HG03108 (cell line): ENCODE results near the gene RAVER1.
"Not testable (repeated sequence)": the region's sequence is repeated elsewhere in the genome, so short reads cannot be mapped to it uniquely, and the experiment has no call there.

Experiments used
- ATAC-seq: cut with Tn5 transposase; IDR thresholded peaks from one replicate; pipeline ENCODE4 v1.9.1; 2021; ENCODE audit warnings: moderate library complexity; ENCODE audit not compliant: unreplicated experiment

Gene RAVER1, protein sequence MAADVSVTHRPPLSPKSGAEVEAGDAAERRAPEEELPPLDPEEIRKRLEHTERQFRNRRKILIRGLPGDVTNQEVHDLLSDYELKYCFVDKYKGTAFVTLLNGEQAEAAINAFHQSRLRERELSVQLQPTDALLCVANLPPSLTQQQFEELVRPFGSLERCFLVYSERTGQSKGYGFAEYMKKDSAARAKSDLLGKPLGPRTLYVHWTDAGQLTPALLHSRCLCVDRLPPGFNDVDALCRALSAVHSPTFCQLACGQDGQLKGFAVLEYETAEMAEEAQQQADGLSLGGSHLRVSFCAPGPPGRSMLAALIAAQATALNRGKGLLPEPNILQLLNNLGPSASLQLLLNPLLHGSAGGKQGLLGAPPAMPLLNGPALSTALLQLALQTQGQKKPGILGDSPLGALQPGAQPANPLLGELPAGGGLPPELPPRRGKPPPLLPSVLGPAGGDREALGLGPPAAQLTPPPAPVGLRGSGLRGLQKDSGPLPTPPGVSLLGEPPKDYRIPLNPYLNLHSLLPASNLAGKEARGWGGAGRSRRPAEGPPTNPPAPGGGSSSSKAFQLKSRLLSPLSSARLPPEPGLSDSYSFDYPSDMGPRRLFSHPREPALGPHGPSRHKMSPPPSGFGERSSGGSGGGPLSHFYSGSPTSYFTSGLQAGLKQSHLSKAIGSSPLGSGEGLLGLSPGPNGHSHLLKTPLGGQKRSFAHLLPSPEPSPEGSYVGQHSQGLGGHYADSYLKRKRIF

DNA sequence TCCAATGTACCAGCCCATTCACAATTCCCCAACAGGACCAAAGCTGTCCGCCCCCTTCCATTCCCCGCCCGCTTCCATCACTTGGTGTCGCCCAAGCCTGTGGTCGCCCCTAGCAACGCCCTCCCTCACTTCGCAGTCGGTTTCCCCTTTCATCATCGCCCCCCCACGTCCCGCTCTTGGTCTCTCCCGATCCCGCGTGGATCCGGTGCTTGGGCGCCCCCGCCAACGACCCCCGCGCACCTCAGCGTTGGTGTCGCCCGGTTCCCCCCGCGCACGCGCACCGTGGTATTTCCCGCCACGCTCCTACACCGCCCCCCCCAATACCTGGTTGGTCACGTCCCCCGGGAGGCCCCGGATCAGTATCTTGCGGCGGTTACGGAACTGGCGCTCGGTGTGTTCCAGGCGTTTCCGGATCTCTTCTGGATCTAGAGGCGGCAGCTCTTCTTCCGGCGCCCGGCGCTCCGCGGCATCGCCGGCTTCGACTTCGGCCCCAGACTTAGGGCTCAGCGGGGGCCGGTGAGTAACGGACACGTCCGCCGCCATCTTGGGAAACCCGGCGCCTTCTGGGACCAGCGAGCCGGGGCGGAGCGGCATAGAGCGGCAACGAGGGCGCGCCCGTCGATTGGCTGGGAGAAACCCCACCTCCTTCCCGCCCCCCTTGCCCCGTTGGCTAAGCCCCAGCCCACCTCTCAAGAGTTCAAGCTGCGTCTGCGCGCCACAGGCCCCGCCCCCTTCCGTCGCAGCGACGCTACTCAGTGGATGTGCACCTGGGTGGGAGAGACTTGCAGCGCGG is at the start of gene RAVER1:
RAVER1 (minus strand) TSS at position 565 of the 793 bp plus-strand sequence; CDS start at position 543, 22 bp downstream.
- ATAC-seq: peak; percentile 81

DNA sequence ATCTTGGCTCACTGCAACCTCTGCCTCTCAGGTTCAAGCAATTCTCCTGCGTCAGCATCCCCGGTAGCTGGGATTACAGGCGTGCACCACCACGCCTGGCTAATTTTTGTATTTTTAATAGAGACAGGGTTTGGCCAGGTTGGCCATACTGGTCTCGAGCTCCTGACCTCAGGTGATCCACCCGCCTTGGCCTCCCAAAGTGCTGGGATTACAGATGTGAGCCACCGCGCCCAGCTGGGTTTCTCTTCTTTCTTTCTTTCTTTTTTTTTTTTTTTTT is 49.8 kb upstream of the RAVER1 start:
- ATAC-seq: not testable (repeated sequence)

- ATAC-seq: peak; percentile 91
Measured at GRCh38 chr19:10380313-10381102, 47.2 kb upstream of the RAVER1 start, which contains the start of gene TYK2. Gene TYK2, minus strand, starts transcription at chr19:10380572. Its CDS starts 2,166 bp downstream, at chr19:10378406.

GRCh38 chr19:10379880-10380312 is 46.6 kb upstream of the RAVER1 start:
- ATAC-seq: no peak

DNA sequence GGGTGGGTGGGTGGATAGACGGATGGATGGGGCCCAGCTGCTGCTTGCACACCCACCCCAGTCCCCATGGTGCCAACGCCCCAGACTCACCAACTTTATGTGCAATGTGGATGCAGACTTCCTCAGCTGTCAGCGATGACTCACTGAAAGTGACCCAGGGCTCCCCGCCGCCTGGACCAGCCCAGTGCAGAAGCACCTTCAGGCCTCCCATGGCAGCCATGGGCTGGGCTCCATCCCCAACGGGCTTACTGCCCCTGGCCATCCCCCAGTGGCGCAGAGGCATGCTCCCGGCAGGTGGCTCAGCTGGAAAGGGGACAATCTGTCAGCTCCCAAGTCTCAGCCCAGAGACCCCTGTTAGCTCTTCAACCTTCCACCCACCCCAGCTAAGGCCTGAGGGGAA is 44.8 kb upstream of the RAVER1 start:
- no peak for ATAC-seq

DNA sequence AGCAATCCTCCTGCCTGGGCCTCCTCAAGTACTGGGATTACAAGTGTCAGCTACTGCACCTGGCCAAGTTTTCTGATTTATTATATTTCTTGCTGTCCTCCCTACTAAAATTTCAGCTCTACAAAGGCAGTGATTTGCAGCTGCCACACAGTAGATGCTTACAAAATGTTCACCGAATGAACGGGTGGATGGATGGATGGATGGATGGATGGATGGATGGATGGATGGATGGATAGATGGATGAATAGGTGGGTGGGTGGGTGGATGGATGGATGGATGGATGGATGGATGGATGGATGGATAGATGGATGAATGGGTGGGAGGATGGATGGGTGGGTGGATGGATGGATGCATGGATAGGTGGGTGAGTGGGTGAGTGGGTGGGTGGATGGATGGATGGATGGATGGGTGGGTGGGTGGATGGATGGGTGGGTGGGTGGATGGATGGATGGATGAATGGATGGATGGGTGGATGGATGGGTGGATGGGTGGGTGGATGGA is 43.9 kb upstream of the RAVER1 start:
- not testable (repeated sequence) for ATAC-seq

DNA sequence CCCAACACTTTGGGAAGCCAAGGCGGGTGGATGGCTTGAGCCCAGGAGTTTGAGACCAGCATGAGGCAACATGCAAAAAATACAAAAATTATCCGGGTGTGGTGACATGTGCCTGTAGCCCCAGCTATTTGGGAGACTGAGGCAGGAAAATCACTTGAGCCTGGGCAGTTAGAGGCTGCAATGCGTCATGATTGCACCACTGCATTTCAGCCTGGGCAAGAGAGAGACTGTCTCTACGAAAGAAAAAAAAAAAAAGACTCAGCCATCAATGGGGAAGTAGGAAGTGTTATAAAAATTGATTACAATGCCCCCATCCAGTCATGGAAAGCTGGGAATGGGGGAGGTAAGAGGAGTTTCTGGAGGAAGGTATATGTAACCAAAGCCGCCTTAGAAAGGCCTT is 41.6 kb upstream of the RAVER1 start:
- ATAC-seq: no peak

DNA sequence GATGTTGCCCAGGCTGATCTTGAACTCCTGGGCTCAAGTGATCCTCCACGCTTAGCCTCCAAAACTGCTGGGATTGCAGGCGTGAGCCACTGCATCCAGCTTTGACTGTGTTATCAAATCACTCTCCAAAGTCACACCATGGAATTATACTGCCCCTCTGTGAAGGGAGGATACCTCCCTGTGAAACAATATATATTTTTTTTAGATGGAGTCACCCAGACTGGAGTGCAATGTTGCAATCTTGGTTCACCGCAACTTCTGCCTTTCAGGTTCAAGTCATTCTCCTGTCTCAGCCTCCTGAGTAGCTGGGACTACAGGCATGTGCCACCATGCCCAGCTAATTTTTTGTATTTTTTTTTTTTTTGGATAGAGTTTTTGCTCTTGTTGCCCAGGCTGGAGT is 39.4 kb upstream of the RAVER1 start:
- ATAC-seq: no peak

DNA sequence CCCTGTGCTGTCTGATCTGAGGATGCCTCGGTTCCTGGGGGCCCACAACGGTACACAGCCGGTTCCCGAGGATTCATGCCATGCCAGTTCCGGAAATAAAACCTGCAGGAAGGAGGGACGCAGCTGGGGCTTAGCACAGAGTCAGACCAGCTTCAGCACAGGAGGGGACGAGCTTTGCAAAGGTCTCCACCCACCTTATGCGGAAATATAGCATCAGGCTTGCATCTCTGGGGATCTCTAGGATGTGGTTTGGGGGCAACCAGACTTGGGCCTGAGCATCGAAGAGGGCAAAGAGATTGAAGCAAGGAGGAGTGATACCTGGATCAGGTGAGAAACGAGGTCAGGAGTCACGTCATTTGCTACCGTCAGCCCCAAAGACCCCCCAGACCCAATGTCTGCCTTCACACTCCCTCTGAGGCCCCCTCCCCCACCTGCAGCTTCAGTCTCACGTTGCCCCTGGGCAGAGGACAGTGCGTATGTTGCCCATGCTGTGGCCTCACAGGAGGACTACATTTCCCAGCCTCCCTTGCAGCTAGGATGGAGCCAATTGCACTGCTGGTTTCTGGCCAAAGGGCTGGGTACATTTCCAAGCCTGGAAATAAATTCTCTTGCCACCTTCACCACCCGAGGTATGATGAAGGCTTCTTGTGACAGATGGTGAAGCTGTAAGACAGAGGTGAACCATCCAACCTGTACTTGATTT is 34.9 kb upstream of the RAVER1 start:
- ATAC-seq: no peak

DNA sequence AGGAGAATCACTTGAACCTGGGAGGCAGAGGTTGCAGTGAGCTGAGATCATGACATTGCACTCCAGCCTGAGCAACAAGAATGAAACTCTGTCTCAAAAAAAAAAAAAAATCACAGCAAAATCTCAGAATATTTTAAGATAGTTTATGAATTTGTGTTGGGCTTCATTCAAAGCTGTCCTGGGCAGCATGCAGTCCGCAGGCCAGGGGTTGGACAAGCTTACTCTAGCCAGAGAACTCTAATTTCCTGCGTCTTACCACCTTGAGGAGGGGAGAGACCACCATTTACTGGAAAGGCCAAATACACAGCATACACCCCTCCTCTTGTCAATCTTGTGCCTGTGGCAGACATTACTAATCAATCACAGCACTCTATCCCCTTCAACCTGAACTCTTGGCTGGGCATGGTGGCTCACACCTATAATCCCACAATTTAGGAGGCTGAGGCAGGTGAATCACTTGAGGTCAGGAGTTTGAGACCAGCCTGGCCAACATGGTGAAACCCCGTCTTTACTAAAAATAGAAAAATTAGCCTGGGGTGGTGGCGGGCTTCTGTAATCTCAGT is 33.7 kb upstream of the RAVER1 start:
- ATAC-seq: not testable (repeated sequence)

DNA sequence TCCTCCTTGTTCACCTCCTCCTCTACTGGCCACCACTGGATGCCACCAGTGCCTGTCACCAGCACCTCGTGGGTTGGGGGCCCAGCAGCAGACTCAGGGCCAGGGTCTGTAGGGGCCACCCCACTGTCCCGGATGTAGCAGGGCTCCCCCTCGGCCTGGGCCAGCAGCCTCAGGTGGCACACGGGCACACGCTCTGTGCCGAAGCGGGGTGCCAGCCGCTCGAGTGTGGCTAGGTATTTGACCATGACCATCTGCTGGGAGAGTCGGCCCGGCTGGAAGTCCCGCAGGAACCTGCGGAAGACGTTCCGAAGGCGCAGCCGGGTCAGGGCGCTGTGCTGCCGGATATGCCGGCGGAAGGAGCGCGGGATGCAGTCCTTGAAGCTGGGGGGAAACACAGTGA is 32.2 kb upstream of the RAVER1 start:
- ATAC-seq: no peak

DNA sequence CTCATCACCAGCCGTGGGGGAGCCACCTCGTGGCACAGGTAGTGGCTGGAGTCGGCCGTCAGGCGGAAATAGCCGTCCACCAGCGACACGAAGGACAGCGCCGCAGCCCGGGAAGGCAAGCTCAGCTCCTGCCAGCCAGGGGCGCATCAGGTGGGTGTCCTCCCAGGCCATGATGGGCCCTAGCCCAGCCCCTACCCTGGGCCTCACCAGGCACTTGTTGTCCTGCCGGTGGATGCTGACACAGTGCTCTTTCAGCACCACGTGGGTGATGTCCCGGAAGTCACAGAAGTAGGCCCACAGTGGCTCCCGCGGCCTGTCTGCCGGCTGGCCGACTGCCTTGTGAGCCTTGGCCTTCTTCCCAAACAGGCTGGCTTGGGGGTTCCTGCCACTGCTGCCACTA is 31.3 kb upstream of the RAVER1 start:
- no peak for ATAC-seq

GRCh38 chr19:10363789-10364281 is 30.5 kb upstream of the RAVER1 start:
- no peak for ATAC-seq

- ATAC-seq: no peak
Measured at GRCh38 chr19:10362259-10362658, 28.9 kb upstream of the RAVER1 start.

- no peak for ATAC-seq
Measured at GRCh38 chr19:10361569-10362011, 28.3 kb upstream of the RAVER1 start.

DNA sequence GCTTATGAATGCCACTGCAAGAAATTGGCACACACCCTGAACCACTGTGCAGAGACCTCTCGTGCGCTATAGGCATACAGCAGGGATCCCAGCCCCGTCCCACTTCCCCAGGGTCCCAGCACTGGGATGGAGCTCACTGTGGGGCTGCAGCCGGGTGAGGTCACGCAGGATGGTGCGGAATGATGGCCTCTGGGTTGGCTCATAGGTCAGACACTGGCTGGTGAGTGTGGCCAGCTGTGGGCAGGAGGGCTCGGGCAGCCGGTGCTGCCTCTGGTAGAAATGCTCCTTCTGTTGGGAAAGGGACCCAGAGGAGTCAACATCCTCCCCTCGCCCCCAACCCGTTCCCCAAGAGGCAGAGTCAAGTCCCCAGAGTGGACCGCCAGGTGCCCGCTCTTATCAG is 23.1 kb upstream of the RAVER1 start:
- no peak for ATAC-seq

- no peak for ATAC-seq
Measured at GRCh38 chr19:10353793-10354391, 20.6 kb upstream of the RAVER1 start.

- no peak for ATAC-seq
Measured at GRCh38 chr19:10352764-10353671, 19.7 kb upstream of the RAVER1 start.
